ENCODE measurements around the gene FXYD4.

Gene FXYD4

DNA sequence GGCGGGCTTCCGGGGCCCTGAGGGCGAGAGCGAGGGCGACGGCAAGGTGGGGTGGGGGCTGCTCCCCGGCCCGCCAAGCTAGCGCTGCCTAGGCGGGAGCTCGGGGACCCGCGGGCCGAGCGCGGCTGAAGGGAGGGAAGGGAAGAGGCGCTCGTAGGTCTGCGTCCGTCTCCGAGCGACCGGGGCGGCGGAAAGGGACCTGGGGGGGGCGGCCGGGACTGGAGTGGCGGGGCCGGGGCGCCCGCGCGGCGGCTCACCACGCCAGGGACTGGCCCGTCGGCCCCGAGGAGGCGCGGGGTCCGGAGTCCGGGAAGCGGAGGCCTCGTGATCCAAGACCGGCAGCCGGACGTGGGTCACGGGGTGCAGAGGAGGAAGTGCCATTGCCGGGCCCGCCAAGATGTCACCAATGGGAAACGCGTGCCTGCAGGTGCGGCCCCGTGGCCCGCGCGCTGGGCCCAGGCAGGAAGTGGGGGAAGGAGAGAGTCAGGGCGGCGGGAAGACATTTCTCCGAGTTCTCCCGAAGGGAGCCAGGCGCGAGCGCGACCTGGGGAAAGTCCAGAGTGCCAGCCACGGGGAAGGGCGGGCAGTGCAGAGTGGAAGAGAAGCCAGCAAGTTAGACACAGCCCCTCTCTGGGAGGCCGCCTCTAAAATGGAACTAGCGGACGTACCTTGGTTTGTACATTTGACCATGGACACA is 25.6 kb downstream of the FXYD4 start:
- peak; percentile 44 to 72 for DNase-seq

DNA sequence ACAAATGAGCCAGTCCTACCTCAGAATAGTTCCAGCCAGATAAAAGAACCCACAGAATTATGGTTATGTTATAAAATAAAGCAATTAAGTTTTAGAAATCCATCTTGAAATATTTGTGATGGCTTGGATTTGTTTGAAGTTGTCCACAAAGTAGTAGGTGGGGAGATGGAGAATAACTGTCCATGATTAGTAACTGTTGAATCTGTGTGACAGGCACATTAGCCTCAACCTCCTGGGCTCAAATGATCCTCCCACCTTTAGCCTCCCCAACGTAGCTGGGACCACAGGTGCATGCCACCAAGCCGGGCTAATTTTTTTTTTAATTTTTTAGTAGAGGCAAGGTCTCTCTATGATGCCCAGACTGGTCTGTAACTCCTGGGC is 27.5 kb downstream of the FXYD4 start:
- no peak for DNase-seq

- DNase-seq = no peak
Measured at GRCh38 chr10:43399320-43400310, 28.2 kb downstream of the FXYD4 start.

DNA sequence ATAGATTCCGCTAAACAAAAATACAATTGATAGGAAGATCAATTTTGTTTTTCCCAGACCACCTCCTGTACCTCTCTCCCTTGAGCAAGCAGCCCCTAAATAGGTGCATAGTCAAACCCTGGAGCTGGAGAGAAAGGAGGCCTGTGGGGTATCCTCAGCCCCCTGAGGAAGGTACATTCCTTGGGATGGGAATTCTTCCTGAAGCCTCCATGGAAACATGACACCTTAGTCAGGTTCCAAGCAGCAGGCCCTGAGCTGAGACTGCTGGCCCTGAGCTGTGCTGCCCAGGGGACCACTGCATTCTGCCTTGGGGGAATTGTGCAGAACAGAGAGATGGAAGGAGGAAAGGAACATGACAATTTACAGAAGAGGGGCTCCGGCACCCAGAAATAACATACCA is 30.2 kb downstream of the FXYD4 start:
- no peak for DNase-seq

GRCh38 chr10:43402176-43402575 is 30.7 kb downstream of the FXYD4 start:
- DNase-seq = no peak

DNA sequence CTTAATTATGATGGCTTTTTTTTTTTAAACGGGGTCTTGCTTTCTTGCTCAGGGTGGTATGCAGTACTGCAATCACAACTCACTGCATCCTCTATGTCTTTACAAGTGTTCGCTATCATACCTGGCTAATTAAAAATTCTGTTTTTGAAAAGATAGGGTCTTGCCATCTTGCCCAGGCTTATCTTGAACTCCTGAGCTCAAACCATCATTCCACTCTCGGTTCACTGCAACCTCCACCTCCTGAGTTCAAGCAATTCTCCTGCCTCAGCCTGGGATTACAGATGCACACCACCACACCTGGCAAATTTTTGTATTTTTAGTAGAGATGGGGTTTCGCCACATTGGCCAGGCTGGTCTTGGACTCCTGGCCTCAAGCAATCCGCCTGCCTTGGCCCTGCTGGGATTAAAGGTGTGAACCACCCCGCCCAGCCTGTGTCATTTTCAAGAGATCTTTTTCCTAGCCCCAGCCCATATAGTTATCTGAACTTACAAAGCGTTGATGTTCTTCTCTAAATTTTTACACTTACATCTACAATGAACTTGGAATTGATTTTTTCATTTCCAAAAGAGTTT is 31.5 kb downstream of the FXYD4 start:
- DNase-seq = no peak

DNA sequence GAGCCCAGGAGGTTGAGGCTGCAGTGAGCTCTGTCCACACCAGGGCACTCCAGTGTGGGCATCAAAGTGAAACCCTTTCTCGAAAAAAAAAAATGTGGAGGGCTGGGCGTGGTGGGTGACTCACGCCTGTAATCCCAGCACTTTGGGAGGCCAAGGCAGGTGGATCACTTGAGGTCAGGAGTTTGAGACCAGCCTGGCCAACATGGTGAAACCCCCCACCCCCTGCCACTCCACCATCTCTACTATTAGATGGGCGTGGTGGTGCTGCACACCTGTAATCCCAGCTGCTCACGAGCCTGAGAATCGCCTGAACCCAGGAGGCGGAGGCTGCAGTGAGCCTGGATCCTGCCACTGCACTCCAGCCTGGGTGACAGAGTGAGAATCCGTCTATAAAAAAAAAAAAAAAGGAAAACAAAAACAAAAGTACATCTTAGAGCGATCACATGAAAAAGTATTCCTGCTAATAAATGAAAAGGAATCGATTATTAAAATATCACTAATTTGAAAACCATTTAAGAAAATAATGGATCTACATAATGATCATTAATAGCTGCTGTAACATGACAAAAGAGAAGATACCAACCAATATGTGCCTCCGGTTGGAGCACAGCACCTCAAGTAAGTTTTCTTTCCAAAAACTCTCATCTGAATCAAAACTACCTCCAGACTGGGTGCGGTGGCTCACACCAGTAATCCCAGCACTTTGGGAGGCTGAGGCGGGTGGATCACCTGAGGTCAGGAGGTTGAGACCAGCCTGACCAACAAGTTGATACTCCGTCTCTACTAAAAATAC is 32.7 kb downstream of the FXYD4 start:
- no peak for DNase-seq

GRCh38 chr10:43404704-43405084 is 33.3 kb downstream of the FXYD4 start:
- DNase-seq = no peak

DNA sequence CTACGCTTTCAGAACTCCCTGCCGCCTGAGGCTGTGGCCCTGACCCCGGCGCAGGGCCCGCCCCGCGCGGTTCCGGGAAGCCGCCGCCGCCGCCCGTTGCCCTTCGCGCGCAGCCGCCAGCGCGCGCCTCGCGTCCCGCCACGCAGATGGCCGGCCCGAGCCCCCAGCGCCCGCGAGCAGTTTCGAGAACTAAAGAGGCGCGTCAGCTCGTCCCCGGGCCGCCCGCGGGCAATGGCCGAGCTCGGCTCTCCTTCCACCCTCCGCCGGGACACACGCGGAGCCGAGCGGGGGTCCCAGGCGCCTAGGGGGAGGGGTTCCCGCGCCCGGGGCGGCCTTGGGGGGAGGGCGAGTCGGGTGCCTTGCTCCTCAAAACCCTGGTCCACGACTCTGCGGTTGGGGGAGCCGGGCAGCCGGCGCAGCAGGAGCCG is 35.7 kb downstream of the FXYD4 start:
- peak; percentile 26 to 36 for DNase-seq

- DNase-seq = peak; percentile 62 to 81
Measured at GRCh38 chr10:43407576-43408330, 36.3 kb downstream of the FXYD4 start.

DNA sequence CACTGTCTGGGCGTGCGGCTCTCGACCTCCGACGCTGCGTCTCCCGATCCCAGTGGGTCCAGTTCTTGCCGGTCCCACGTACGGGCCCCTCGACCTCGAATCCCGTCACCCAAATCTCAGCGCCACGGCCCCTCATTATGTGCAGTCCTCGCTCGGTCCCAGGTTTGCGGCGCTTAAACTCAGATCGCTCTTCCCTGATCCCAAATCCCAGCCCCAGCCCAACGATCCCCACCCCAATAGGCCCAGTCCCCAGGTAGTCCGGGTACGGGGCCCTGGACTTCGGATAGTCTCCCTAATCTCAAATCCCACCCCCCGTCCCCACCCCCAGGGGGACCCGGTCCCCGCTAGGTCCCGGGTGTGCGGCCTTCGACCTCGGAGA is 36.9 kb downstream of the FXYD4 start:
- DNase-seq = no peak

DNA sequence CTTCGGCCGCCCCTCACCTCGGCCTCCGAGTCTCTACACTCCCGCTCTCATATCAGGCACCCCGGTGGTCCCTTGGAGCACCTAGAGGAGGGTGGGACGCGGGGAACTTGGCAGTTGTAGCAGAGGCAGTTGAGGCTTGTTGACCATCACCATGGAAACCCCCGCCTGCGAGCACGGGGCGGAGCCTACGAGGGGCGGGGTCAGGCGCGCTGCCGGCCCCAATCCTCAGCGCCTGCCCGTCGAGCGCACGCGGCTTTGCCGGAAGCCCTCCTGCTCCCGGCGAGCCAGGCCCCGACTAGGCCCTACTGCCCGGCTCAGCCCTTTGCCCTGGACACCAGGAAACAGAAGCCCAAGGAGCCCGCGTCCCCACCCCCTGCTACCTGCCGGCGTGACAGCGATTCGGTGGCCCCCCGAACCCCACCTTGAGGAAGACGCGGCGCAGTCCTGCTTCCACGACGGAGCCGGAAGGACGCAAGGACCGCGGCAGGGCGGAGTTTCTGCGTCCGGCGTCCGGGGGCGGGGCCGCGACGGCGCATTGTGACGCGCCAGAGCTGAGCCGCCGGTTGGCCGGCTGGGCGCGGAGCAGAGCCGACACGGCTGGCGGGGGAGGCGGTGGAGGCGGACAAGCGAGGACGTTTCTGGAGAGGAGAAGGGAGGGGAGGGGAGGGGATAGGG is 37.4 kb downstream of the FXYD4 start, which contains the start of gene HNRNPF:
HNRNPF (minus strand) TSS at position 477 of the 675 bp plus-strand sequence. CDS start 21,302 bp downstream, outside the sequence.
- DNase-seq = peak; percentile 89 to 94

- DNase-seq = peak; percentile 25 to 44
Measured at GRCh38 chr10:43409385-43410109, 38.1 kb downstream of the FXYD4 start.

- DNase-seq = no peak
Measured at GRCh38 chr10:43410345-43410744, 38.9 kb downstream of the FXYD4 start.

DNA sequence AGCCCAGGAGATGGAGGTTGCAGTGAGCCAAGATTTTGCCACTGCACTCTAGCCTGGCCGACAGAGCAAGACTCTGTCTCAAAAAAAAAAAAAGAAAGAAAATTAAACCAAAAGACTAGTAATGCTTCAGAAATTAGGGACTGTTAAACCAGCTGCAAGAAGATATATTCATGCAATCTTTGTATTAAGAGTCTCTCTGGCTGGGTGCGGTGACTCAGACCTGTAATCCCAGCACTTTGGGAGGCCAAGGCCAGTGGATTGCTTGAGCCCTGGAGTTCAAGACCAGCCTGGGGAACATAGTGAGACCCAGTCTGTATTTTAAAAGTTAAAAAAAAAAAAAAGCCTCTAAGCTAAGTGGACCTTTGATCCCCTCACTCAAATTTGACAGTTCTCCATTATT is 40.1 kb downstream of the FXYD4 start:
- no peak for DNase-seq

DNA sequence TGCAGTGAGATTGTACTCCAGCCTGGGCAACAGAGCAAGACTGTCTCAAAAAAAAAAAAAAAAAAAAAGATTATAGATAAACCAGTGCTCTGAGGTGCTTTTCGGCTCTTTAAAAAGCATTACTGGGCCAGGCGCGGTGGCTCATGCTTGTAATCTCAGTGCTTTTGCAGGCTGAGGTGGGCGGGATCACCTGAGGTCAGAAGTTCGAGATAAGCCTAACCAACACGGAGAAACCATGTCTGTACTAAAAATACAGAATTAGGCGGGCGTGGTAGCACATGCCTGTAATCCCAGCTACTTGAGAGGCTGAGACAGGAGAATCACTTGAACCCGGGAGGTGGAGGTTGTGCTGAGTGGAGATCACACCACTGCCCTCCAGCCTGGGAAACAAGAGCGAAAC is 44.1 kb downstream of the FXYD4 start:
- no peak for DNase-seq

- DNase-seq = no peak
Measured at GRCh38 chr10:43417950-43418768, 46.7 kb downstream of the FXYD4 start.

DNA sequence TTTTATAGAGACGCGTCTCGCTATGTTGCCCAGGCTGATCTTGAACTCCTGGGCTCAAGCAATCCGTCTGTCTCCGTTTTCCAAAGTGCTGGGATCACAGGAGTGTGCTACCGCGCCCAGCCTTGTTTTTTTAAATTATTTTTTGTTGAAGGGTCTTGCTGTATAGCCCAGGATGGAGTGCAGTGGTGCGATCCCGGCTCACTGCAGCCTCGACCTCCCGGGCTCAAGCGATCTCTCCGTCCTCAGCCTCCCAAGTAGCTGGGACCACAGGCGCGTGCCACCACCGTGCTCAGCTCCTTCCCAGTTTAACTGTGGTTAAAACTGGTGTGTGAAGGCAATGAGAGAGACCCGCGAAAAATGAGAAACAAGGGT is 48.5 kb downstream of the FXYD4 start:
- no peak for DNase-seq

DNA sequence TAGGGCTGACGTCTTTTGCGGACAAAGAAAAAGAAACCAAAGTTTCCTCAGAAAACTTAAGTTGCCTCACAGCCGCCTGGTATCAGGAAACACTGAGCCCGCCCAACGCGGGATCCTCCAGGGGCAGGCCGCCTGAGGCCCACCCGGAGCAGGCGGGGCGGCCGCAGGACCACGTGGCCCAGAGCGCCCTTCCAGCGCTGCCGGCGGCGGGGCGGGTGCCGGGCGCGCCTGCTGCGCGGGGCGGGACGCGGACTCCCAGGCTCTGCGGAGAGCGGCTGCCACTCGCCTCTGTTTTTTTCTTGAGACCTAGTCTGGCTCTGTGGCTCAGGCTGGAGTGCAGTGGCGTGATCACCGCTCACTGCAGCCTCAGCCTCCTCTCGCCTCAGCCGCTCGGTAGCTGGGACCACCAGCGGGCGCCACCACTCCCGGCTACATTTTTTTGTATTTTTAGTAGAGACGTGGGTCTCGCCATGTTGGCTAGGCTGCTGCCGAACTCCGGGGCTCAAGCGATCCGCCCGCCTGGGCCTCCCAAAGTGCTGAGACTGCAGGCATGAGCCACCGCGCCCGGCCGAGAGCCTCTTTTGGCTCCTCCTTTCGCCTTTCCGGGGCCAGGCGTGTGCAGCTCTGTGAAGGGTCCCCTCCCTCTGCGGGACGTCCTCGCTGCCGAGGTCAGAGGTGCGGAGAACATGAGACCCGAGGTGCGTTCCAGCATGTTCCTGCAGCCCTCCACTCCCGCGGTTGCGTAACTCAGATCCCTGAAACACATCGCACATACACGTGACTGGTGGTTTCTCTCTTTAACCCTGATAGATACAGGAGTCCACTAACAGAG is 49.1 kb downstream of the FXYD4 start:
- DNase-seq = no peak
